ENCODE results near the gene STON2. TPM values are rescaled to one million over a fixed set of nuclear protein-coding genes. Genes with fewer than 3 reads are reported as not detected.

Gene STON2
- total and polyA plus RNA-seq, 2 of the 8 experiments (the other 6 are each of a cell fraction or from before 2014, with no cell fraction given), result 8.9 to 50.0 TPM

GRCh38 chr14:81246461-81247270 is 153.5 kb downstream of the STON2 start:
- H2BK20ac ChIP-seq (ENCODE audit: low read length), result no peak overlapping the region
- H3K79me2 ChIP-seq (ENCODE audit: control insufficient read depth in 1 of 2, insufficient read depth in 2 of 2, low read length in 2 of 2), result no peaks in the 10 kb centered on the region
- CTCF ChIA-PET (ENCODE audit: partially characterized antibody), result interaction anchor here (0.6 to 2.0 kb wide), 3 partner anchors 23 to 217 kb away, joined by 3 to 10 read pairs (median 3); no protein-coding TSS in a partner anchor
- H3K18ac ChIP-seq (ENCODE audit: extremely low read depth, low read length), result no peak overlapping the region
- no peaks in the 10 kb centered on the region for H3K27me3 ChIP-seq (replicated peaks in 1 of 4; ENCODE audit: control insufficient read depth in 3 of 4, extremely low read depth in 1 of 4, insufficient read depth in 3 of 4, low read length in 3 of 4)
- no peak overlapping the region for H3K4me3 ChIP-seq (ENCODE audit: extremely low read depth in 1 of 4, insufficient read depth in 2 of 4, low read depth in 3 of 4, low read length in 4 of 4)
- H3K4ac ChIP-seq (replicated peaks; ENCODE audit: insufficient read length, low read depth, low read length), result no peak overlapping the region
- H2BK15ac ChIP-seq (ENCODE audit: low read length), result no peak overlapping the region
- H3K14ac ChIP-seq (ENCODE audit: insufficient read length), result no peak overlapping the region
- H2AK5ac ChIP-seq (ENCODE audit: low read depth, low read length), result no peak overlapping the region
- no peak overlapping the region for H4K8ac ChIP-seq (ENCODE audit: extremely low read depth, insufficient read depth, low read length)
- H3K4me2 ChIP-seq (ENCODE audit: insufficient read depth in 1 of 2, low read depth in 2 of 2, low read length in 2 of 2), result no peak overlapping the region
- no peak overlapping the region for H4K5ac ChIP-seq (ENCODE audit: insufficient read length, low read depth, low read length)
- no peak overlapping the region for H2BK5ac ChIP-seq (ENCODE audit: low read depth, low read length)
- H3K4me1 ChIP-seq (replicated peaks in 1 of 4; ENCODE audit: control insufficient read depth in 3 of 4, insufficient read depth in 4 of 4, low read length in 3 of 4), result no peaks in the 10 kb centered on the region
- H3K36me3 ChIP-seq (ENCODE audit: control insufficient read depth in 2 of 4, insufficient read depth in 4 of 4, low read length in 3 of 4), result no peaks in the 10 kb centered on the region
- H4K20me1 ChIP-seq (replicated peaks in 1 of 2; ENCODE audit: control insufficient read depth in 1 of 2, insufficient read depth in 2 of 2, low read length in 2 of 2), result no peaks in the 10 kb centered on the region
- H2BK120ac ChIP-seq (replicated peaks; ENCODE audit: low read depth, low read length), result no peak overlapping the region
- no peak overlapping the region for H4K91ac ChIP-seq (replicated peaks; ENCODE audit: insufficient read length, low read length)
- no peak overlapping the region for H3K56ac ChIP-seq (replicated peaks; ENCODE audit: insufficient read length, low read depth, low read length)
- H2AFZ ChIP-seq (ENCODE audit: low read length), result no peak overlapping the region
- H3K23me2 ChIP-seq (ENCODE audit: low read depth, low read length), result no peaks in the 10 kb centered on the region
- H3K27ac ChIP-seq (ENCODE audit: low read depth, low read length), result no peak overlapping the region
- POLR2A ChIA-PET (ENCODE audit: partially characterized antibody), result interaction anchor here (0.9 to 1.4 kb wide), 2 partner anchors 12 to 25 kb away, joined by 4 to 5 read pairs; partner anchors contain the start of gene GTF2A1
- H3K79me1 ChIP-seq (ENCODE audit: low read depth, low read length), result no peaks in the 10 kb centered on the region
- H3K23ac ChIP-seq (ENCODE audit: insufficient read length), result no peak overlapping the region
- peaks cover 4 to 5% of the 10 kb centered on the region in 2 experiments; a peak in 1 of 4 replicates for H3K9me3 ChIP-seq (ENCODE audit: insufficient read depth in 2 of 2, low read depth in 1 of 2, low read length in 1 of 2)
- no peak for DNase-seq (ENCODE audit: low read depth in 1 of 2, low spot score in 2 of 2)
- H3K9ac ChIP-seq (replicated peaks in 1 of 4; ENCODE audit: extremely low read depth in 1 of 4, low read depth in 3 of 4, low read length in 3 of 4), result no peak overlapping the region
- 97% methylated on average over 19 of the region's 19 CpGs; no CpG with 5 or more reads in 1 of the 2 experiments for WGBS, 2 experiments (ENCODE audit: extremely low coverage in 1 of 2, insufficient coverage in 1 of 2, insufficient read length in 1 of 2, insufficient replicate concordance in 2 of 2, low coverage in 1 of 2, low lambda C conversion rate in 2 of 2, missing lambda C conversion rate in 1 of 2)
- no peak for FAIRE-seq
- no peak overlapping the region for H2BK12ac ChIP-seq (ENCODE audit: low read depth, low read length)
- TF ChIP-seq BRCA1 (IDR thresholded peaks at IDR 0.05; ENCODE audit: low read depth, low read length) (no peak), CTBP2 (IDR thresholded peaks at IDR 0.05; ENCODE audit: borderline replicate concordance, insufficient read depth, insufficient read length, low read length) (no peak), KDM1A (IDR thresholded peaks at IDR 0.05; ENCODE audit: borderline replicate concordance, low read length) (no peak), MAFK (IDR thresholded peaks at IDR 0.05; ENCODE audit: low read depth, low read length) (no peak), JUN (IDR thresholded peaks at IDR 0.05; ENCODE audit: low read depth, low read length) (no peak), ZNF274 (IDR thresholded peaks at IDR 0.05; ENCODE audit: borderline replicate concordance, extremely low read depth, low read length) (no peak), CBX5 (IDR thresholded peaks at IDR 0.05; ENCODE audit: low read depth, low read length) (no peak), HDAC2 (IDR thresholded peaks at IDR 0.05; ENCODE audit: borderline replicate concordance in 1 of 2, low read depth in 2 of 2, low read length in 2 of 2) (no peak), CBX8 (IDR thresholded peaks at IDR 0.05; ENCODE audit: borderline replicate concordance, low read depth, low read length) (no peak), SP2 (IDR thresholded peaks at IDR 0.05; ENCODE audit: low read length) (no peak), JUND (IDR thresholded peaks at IDR 0.05; ENCODE audit: low read length) (no peak), TAF1 (IDR thresholded peaks at IDR 0.05; ENCODE audit: low read depth, low read length) (no peak), RFX5 (IDR thresholded peaks at IDR 0.05; ENCODE audit: borderline replicate concordance, low read depth, low read length) (no peak)

Measured in H1 (cell line).